ENCODE data around the gene POU2AF2. TPM values are rescaled to one million over a fixed set of nuclear protein-coding genes. Genes with fewer than 3 reads are reported as not detected.
A peak's percentile ranks its signal among the peaks of the same experiment; 100 is the strongest.
"Not testable (repeated sequence)": the region's sequence is repeated elsewhere in the genome, so short reads cannot be mapped to it uniquely, and the experiment has no call there.

Gene POU2AF2
- not detected for total RNA-seq

GRCh38 chr11:111245425-111245824, at the start of gene POU2AF2:
POU2AF2 (plus strand) TSS chr11:111245725; CDS start chr11:111245854, 129 bp downstream.
- CTCF ChIA-PET = no interaction called here
- H3K9me3 Mint-ChIP-seq (ENCODE audit: low read depth) = no peaks in the 10 kb centered on the region
- H3K27ac Mint-ChIP-seq = no peak within 1 kb of the TSS
- ATAC-seq = no peak
- no peaks in the 10 kb centered on the region for H3K36me3 Mint-ChIP-seq
- no peak within 1 kb of the TSS for H3K4me3 Mint-ChIP-seq
- H3K4me1 Mint-ChIP-seq = no peaks in the 10 kb centered on the region
- peaks cover 45% of the 10 kb centered on the region for H3K27me3 Mint-ChIP-seq
- DNase-seq = no peak

DNA sequence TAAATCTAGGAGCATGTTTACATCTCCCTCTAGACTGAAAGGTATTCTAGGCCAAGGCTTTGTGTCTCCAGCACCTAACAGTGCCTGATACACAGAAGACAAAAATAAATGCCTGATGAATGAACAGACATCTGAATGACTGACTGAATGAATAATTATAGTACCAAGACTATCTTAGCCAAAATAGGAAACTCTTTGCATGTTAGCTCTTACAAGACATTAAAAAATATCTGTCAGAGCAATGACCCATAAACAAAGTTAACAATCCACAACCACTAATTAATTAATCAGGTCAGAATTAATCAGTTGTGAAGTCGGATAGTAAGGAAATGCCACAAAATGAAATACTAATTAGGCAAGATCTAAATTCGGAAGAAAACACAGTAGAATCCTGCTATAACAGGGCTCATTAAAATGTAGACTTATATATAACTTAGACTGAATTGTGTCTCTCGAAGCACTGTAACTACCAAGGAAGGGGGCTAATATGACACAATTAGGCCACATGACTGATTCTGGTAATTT, 45.5 kb upstream of the POU2AF2 start:
- no peaks in the 10 kb centered on the region for H3K36me3 Mint-ChIP-seq
- no peak overlapping the region for H3K27ac Mint-ChIP-seq
- ATAC-seq = no peak
- H3K4me3 Mint-ChIP-seq = no peak overlapping the region
- no peak for DNase-seq
- no peaks in the 10 kb centered on the region for H3K4me1 Mint-ChIP-seq
- no peaks in the 10 kb centered on the region for H3K9me3 Mint-ChIP-seq (ENCODE audit: low read depth)
- CTCF ChIA-PET = no interaction called here
- H3K27me3 Mint-ChIP-seq = peaks cover 15% of the 10 kb centered on the region

GRCh38 chr11:111204211-111204610, 41.3 kb upstream of the POU2AF2 start:
- CTCF ChIA-PET = no interaction called here
- H3K9me3 Mint-ChIP-seq (ENCODE audit: low read depth) = no peaks in the 10 kb centered on the region
- H3K36me3 Mint-ChIP-seq = no peaks in the 10 kb centered on the region
- DNase-seq = no peak
- no peak overlapping the region for H3K27ac Mint-ChIP-seq
- peaks cover 8% of the 10 kb centered on the region for H3K27me3 Mint-ChIP-seq
- H3K4me1 Mint-ChIP-seq = peaks cover 9% of the 10 kb centered on the region
- H3K4me3 Mint-ChIP-seq = no peak overlapping the region
- ATAC-seq = no peak

DNA sequence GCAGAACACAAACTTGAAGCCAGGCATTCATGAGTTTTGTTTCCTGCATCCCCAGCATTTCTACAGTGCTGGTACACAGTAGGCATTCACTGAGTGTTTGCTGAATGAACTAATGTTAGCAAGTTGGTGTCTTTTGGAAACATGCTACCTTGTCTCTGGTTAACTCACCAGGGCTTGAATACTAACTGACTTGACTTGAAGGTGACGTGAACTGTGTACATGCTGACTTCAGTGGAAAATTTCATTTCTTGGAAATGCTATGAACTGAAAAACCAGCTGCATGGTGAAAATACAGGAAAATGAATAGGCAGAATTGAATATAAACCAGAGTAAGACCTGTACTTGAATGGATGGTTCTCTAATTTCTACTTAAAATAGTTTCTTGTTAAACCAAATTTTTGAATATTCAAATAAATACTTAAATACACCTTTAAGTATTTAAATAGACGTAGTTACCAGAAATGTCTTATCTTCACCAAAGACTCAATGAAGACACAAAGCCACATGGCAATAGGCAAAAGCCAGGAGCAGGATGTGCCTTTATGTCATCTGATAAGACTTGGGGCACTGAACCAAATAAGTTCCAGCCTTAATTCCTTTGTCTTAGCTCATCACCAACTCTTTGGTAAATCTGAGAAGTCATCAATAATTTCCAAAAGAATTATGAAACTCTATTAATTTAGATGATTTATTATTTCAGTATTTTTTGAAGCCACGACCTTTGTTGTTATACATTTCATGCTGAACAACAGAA, 39.7 kb upstream of the POU2AF2 start:
- Mint-ChIP-seq H3K9me3 (ENCODE audit: low read depth) (no peaks in the 10 kb centered on the region), H3K27ac (no peak overlapping the region), H3K4me1 (peaks cover 9% of the 10 kb centered on the region), H3K4me3 (no peak overlapping the region), H3K27me3 (peaks cover 4% of the 10 kb centered on the region), H3K36me3 (no peaks in the 10 kb centered on the region)
- DNase-seq = no peak
- CTCF ChIA-PET = no interaction called here
- no peak for ATAC-seq

GRCh38 chr11:111206472-111206871, 39.1 kb upstream of the POU2AF2 start:
- Mint-ChIP-seq H3K27me3 (peaks cover 9% of the 10 kb centered on the region), H3K9me3 (ENCODE audit: low read depth) (no peaks in the 10 kb centered on the region), H3K4me1 (peaks cover 9% of the 10 kb centered on the region), H3K36me3 (no peaks in the 10 kb centered on the region), H3K4me3 (no peak overlapping the region), H3K27ac (no peak overlapping the region)
- DNase-seq (no peak), ATAC-seq (no peak)
- CTCF ChIA-PET = no interaction called here

GRCh38 chr11:111207213-111207612, 38.3 kb upstream of the POU2AF2 start:
- H3K27ac Mint-ChIP-seq = no peak overlapping the region
- ATAC-seq = no peak
- no peaks in the 10 kb centered on the region for H3K9me3 Mint-ChIP-seq (ENCODE audit: low read depth)

DNA sequence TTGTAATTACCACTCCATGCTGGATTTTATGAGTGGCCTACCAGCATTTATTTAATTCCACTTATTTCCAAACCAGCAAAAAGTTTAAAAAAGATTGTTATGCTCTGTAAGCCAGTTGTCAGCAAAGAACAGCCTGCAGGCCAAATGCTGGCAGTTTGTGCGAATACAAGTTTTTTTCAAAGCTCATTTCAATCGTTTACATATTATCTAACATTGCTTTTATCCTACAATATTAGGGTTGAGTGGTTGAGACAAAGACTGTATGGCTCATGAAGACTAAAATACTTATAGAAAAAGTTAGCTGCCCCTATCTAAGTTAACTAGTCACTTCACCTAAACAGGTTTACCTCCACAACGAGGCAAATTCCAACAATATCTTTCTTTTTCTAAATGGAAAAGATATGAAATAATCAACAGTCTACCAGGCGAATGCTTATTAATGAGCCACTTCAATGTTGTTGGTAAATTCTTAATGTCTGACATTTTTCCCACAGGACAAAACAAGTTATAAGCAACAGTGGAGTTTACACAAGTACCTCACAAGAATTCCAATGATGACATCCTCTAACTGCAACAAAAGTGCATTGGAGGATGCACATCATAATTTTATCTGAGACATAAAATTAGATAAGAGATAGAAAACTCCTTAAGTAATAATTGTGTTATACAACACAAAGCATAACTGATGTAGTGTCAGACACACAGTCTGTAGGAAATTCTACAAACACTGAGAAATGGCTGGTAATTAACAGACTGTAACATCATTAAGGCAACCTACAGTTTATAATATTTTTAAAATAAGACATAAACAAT, 35.8 kb upstream of the POU2AF2 start:
- H3K27ac Mint-ChIP-seq = no peak overlapping the region
- CTCF ChIA-PET = no interaction called here

More at GRCh38 chr11:111207213-111207612, 38.3 kb upstream of the POU2AF2 start:
- no peak for DNase-seq
- no peak overlapping the region for H3K4me3 Mint-ChIP-seq
- no peaks in the 10 kb centered on the region for H3K36me3 Mint-ChIP-seq
- peaks cover 13% of the 10 kb centered on the region for H3K27me3 Mint-ChIP-seq
- CTCF ChIA-PET = no interaction called here
- peaks cover 9% of the 10 kb centered on the region for H3K4me1 Mint-ChIP-seq

GRCh38 chr11:111213256-111213655, 32.3 kb upstream of the POU2AF2 start:
- peaks cover 32% of the 10 kb centered on the region for H3K27me3 Mint-ChIP-seq
- ATAC-seq (no peak), DNase-seq (no peak)
- no peaks in the 10 kb centered on the region for H3K9me3 Mint-ChIP-seq (ENCODE audit: low read depth)
- H3K4me1 Mint-ChIP-seq = no peaks in the 10 kb centered on the region
- CTCF ChIA-PET = no interaction called here
- H3K36me3 Mint-ChIP-seq = no peaks in the 10 kb centered on the region
- no peak overlapping the region for H3K4me3 Mint-ChIP-seq
- H3K27ac Mint-ChIP-seq = no peak overlapping the region

More for the DNA sequence above, 35.8 kb upstream of the POU2AF2 start:
- ATAC-seq (no peak), DNase-seq (no peak)
- Mint-ChIP-seq H3K4me1 (peaks cover 9% of the 10 kb centered on the region), H3K9me3 (ENCODE audit: low read depth) (no peaks in the 10 kb centered on the region), H3K36me3 (no peaks in the 10 kb centered on the region), H3K4me3 (no peak overlapping the region), H3K27me3 (peaks cover 21% of the 10 kb centered on the region)

DNA sequence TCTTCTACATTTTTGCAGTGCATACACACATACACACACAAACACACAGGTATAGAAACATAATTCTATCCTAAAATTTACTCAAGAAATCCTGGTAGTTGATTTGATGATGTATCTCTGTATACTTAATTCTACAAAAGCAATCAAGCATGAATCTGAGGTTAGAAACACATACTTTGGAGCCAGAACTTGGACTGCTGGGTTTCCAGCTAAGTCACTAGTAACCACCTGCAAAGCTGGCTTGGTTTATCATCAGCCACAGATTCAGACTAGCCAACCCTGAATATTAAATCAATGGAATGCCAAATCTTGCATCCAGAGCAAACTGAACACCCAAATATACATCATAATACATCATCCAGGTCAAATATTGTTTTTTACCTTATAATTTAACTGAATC, 24.8 kb upstream of the POU2AF2 start:
- peaks cover 40% of the 10 kb centered on the region for H3K27me3 Mint-ChIP-seq
- no peaks in the 10 kb centered on the region for H3K36me3 Mint-ChIP-seq
- no peak overlapping the region for H3K4me3 Mint-ChIP-seq
- no peak overlapping the region for H3K27ac Mint-ChIP-seq
- no peak for DNase-seq
- CTCF ChIA-PET = interaction anchor here (0.6 to 3.4 kb wide), 2 partner anchors 10 to 1281 kb away, joined by 3 to 12 read pairs; no protein-coding TSS in a partner anchor
- peaks cover 11% of the 10 kb centered on the region for H3K4me1 Mint-ChIP-seq
- H3K9me3 Mint-ChIP-seq (ENCODE audit: low read depth) = no peaks in the 10 kb centered on the region
- no peak for ATAC-seq

GRCh38 chr11:111221208-111221607, 24.3 kb upstream of the POU2AF2 start:
- DNase-seq (no peak), ATAC-seq (no peak)
- Mint-ChIP-seq H3K4me1 (peaks cover 11% of the 10 kb centered on the region), H3K27me3 (peaks cover 38% of the 10 kb centered on the region), H3K27ac (no peak overlapping the region), H3K9me3 (ENCODE audit: low read depth) (no peaks in the 10 kb centered on the region), H3K36me3 (no peaks in the 10 kb centered on the region), H3K4me3 (no peak overlapping the region)
- CTCF ChIA-PET = interaction anchor here (0.6 to 3.4 kb wide), 2 partner anchors 10 to 1282 kb away, joined by 3 to 12 read pairs; no protein-coding TSS in a partner anchor

DNA sequence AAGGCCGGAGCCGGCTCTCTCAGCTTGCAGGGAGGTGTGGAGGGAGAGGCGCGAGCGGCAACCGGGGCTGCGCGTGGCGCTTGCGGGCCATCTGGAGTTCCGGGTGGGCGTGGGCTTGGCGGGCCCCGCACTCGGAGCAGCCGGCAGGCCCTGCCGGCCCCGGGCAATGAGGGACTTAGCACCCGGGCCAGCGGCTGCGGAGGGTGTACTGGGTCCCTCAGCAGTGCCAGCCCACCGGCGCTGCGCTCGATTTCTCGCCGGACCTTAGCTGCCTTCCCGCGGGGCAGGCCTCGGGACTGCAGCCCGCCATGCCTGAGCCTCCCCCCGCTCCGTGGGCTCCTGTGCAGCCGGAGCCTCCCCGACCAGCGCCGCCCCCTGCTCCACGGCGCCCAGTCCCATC, 23.6 kb upstream of the POU2AF2 start:
- CTCF ChIA-PET = interaction anchor here (3.4 kb wide), 1 partner anchor 9 kb away, joined by 12 read pairs; no protein-coding TSS in a partner anchor
- Mint-ChIP-seq H3K4me1 (peaks cover 11% of the 10 kb centered on the region), H3K27me3 (peaks cover 38% of the 10 kb centered on the region)
- not testable (repeated sequence) for H3K9me3 Mint-ChIP-seq (ENCODE audit: low read depth); DNase-seq; H3K4me3 Mint-ChIP-seq; H3K27ac Mint-ChIP-seq; H3K36me3 Mint-ChIP-seq; ATAC-seq

- H3K36me3 Mint-ChIP-seq; H3K9me3 Mint-ChIP-seq (ENCODE audit: low read depth); ATAC-seq: not testable (repeated sequence)
- peaks cover 11% of the 10 kb centered on the region for H3K4me1 Mint-ChIP-seq
- H3K4me3 Mint-ChIP-seq = peak overlapping the region; percentile 69
- peaks cover 35% of the 10 kb centered on the region for H3K27me3 Mint-ChIP-seq
- peak; percentile 72 for DNase-seq
- CTCF ChIA-PET = interaction anchor here (3.4 kb wide), 1 partner anchor 8 kb away, joined by 12 read pairs; no protein-coding TSS in a partner anchor
- peak overlapping the region; percentile 41 for H3K27ac Mint-ChIP-seq
Observed at GRCh38 chr11:111222821-111223455, 22.6 kb upstream of the POU2AF2 start.

DNA sequence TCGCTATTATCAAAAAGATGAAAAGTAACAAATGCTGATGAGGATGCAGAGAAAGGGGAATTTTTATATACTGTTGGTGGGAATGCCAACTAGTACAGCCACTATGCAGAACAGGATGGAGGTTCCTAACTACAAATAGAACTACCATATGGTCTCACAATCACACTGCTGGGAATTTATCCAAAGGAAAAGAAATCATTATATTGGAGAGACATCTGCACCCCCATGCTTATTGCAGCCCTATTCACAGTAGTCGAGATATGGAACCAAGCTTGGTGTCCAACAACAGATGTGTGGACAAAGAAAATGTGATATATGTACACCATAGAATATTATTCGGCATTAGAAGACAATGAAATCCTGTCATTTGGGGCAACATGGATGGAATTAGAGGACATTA, 19.6 kb upstream of the POU2AF2 start:
- Mint-ChIP-seq H3K36me3 (no peaks in the 10 kb centered on the region), H3K4me3 (no peak overlapping the region), H3K9me3 (ENCODE audit: low read depth) (no peaks in the 10 kb centered on the region), H3K27me3 (peaks cover 25% of the 10 kb centered on the region), H3K27ac (no peak overlapping the region), H3K4me1 (peaks cover 29% of the 10 kb centered on the region)
- DNase-seq (no peak), ATAC-seq (no peak)
- CTCF ChIA-PET = no interaction called here
